ENCODE data around the gene SH3PXD2B.

- TF ChIP-seq, protein P1, sequence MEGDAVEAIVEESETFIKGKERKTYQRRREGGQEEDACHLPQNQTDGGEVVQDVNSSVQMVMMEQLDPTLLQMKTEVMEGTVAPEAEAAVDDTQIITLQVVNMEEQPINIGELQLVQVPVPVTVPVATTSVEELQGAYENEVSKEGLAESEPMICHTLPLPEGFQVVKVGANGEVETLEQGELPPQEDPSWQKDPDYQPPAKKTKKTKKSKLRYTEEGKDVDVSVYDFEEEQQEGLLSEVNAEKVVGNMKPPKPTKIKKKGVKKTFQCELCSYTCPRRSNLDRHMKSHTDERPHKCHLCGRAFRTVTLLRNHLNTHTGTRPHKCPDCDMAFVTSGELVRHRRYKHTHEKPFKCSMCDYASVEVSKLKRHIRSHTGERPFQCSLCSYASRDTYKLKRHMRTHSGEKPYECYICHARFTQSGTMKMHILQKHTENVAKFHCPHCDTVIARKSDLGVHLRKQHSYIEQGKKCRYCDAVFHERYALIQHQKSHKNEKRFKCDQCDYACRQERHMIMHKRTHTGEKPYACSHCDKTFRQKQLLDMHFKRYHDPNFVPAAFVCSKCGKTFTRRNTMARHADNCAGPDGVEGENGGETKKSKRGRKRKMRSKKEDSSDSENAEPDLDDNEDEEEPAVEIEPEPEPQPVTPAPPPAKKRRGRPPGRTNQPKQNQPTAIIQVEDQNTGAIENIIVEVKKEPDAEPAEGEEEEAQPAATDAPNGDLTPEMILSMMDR (IDR thresholded peaks at IDR 0.05), result no peak
- no peak for TF ChIP-seq POLR2A (IDR thresholded peaks at IDR 0.05)
These were observed 159.5 kb downstream of the SH3PXD2B start for GRCh38 chr5:172294831-172295230.

Data from right lobe of liver (tissue), 4 donors.